Measurements from ENCODE around the gene HELLS.
"Not testable (repeated sequence)": the region's sequence is repeated elsewhere in the genome, so short reads cannot be mapped to it uniquely, and the experiment has no call there.

HELLS gene

DNA sequence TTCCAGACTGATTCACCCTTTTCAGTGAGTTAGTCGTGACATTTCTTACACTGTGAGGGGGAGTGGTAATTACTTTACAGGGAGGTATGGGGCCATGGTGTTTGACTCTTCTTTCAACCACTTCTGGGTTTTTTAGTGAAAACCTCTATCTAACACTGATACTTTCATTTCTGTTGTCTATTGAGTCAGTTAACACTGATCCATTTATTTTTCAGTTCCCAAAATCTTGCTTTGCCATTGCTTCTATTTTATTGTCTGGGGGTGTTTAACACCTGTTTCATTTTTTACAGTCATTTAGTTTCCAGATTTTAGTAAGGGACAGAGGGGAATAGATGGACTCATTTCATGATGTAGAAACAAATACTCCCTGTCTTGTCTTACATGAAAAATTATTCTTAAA lies 61.5 kb downstream of the HELLS start:
- no peak for DNase-seq (ENCODE audit: low spot score)

- DNase-seq (ENCODE audit: low spot score): no peak
Observed at GRCh38 chr10:94608559-94608958, 63.0 kb downstream of the HELLS start.

DNA sequence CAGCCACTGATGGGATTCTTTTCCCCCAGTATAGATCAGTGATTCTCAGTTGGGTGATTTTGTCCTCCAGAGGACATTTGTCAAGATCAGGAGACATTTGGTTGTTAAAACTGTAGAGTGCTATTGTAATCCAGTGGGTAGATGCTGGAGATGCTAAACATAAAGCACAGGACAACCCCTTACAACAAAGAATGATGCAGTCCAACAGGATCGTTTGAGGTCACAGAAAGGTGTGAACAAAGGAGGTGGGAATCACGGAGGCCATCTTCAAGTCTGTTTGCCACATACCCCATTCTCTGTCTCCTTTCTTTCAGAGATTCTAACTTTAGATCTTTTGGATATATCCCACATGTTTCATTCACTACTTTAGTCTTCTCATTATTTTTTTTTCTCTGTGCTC lies 69.0 kb downstream of the HELLS start:
- no peak for DNase-seq (ENCODE audit: low spot score)

DNA sequence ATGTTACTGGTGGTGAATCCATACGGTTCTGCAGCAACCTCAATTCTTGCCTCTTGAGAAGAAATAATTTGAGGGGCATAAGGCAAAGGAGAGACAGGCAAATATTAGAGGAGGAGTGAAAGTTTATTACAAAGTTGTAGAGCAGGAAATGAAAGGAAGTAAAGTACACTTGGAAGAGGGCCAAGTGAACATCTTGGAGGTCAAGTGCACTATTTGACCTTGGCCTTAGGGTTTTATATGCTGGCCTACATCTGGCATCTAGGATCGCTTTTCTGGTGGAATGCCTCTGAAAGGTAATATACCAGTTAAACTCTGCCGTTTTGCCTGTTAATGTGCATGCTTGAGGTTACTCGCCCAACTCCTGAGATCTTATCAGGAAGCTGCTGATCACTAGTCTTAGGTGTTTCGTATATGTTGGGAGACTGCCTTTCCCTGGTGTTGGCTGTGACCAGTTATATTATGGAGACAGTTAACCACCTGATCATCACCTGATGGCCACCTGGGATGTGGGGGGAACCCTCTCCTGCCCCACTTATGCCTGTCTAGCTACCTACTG lies 71.9 kb downstream of the HELLS start:
- DNase-seq (ENCODE audit: low spot score): no peak

DNA sequence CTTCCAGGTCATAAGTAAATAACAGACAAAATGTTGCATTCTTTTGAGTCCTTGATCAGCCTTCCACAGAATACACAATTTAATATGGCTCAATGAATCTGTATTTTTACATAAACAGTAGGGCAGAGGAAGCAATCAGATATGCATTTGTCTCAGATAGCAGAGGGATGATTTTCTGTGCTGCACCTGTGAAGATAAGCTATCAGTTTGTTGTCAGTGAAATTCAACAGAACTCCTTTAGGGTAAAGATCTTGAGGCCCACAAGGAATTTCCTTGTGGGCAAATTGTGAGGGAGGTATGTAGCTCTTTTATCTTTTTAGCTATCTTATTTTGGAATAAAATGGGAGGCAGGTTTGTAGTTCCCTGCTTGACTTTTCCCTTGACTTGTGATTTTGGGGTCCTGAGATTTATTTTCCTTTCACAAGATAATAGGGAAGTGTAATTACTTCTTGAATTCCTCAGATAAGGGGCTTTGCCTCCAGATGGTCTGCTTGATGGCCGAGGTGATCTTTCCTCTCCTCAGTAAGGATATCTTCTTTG lies 77.1 kb downstream of the HELLS start:
- DNase-seq (ENCODE audit: low spot score): no peak

DNA sequence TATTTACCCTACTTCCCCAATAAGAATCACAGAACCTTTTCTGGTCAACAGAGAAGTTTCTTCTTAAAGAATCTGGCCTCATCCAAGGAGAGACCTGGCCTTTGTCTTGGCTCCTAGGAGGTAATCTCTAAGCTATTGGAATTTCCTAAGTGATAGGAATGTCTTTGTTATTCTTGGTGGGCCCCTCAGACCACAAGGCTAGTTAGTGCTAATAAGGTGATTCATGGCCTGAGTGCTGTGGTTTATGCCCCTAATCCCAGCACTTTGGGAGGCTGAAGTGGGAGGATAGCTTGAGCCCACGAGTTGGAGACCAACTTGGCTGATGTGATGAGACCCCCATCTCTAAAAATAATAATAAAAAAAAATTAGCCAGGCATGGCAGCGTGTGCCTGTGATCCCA lies 78.0 kb downstream of the HELLS start:
- no peak for DNase-seq (ENCODE audit: low spot score)

GRCh38 chr10:94626476-94626875 lies 80.9 kb downstream of the HELLS start:
- no peak for DNase-seq (ENCODE audit: low spot score)

DNA sequence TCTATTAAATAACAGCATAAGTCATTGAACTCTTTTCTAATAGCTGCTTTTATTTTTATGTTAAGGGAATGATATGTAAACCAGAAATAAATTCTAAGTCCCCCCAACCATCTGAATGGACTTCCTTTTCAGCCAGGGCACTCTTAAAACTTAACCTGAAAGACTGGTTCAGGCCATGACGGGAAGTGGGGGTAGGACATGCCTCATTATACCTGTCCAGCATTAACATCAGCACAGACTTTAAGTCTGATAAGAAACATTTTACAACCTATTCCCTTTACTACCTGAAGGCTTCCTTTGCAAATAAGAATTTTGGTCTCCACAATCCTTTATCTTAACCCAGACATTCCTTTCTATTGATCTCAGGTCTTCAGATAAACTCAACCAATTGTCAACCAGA lies 81.9 kb downstream of the HELLS start:
- DNase-seq (ENCODE audit: low spot score): no peak

DNA sequence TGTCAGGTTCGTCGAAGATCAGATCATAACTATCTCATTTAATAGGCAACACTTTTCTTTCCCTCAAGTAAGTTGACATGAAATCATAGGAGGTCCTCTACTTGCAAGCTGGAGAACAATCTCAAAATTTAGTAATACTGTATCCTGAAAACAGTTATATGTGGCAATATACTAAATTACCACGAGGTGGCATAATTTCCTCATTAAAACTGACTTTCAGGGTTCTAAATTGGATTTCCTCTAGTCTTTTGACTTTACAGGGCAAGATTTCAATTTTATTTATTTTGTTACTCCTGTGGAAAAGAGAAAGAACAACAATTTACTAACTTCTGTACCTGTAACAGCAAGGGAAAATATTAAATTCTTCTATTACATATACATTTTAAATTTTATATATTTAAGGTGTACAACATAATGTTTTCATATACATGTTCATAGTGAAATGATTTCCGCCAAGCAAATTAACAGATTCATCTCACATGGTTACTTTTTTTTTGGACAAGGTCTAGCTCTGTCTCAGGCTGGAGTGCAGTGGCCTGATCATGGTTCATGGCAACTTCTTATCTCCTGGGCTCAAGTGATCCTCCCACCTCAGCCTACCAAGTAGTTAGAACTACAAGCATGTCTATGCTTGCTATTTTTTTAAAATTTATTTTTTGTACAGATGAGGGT lies 84.6 kb downstream of the HELLS start:
- peak; percentile 60 for DNase-seq (ENCODE audit: low spot score)

DNA sequence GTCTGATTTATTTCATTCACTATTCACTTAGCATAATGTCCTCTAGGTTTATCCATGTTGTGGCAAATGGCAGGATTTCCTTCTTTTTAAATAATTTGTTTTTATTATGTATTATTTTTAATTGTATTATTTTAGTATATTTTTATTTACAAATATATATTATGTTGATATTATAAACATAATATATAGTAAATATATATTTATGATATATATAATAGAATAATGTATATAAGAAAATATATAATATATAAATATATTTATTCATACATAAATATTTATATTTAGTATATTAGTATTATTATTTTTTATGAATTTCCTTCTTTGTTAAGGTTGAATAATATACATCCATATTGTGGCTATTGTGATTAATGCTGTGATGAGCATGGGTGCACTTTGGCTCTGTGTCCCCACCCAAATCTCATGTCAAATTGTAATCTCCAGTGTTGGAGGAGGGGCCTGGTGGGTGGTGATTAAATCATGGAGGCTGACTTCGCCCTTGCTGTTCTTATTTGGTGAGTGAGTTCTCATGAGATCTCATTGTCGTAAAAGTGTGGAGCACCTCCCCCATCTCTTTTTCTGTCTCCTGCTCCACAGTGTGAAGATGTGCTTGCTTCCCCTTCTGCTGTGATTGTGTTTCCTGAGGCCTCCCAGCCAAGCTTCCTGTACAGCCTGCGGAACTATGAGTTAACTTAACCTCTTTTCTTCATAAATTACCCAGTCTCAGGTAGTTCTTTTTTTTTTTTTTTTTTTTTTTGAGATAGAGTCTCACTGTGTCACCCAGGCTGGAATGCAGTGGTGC lies 85.7 kb downstream of the HELLS start:
- no peak for DNase-seq (ENCODE audit: low spot score)

DNA sequence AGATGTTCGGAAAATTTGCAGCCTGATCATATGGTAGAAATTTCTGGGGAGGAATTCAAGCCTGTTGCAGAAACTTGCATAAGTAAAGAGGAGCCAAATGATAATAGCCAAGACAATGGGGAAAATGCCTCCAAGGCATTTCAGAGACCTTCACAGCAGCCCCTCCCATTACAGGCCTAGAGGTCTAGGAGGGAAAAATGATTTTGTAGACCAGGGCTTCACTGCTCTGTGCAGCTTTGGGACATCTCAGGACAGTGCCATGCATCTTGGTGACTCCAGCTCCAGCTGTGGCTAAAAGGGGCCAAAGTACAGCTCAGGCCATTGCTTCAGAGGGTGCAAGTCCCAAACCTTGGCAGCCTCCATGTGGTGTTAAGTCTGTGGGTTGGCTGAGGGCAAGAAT lies 87.4 kb downstream of the HELLS start:
- DNase-seq (ENCODE audit: low spot score): no peak

- not testable (repeated sequence) for DNase-seq (ENCODE audit: low spot score)
Observed at GRCh38 chr10:94638097-94638496, 92.5 kb downstream of the HELLS start.

DNA sequence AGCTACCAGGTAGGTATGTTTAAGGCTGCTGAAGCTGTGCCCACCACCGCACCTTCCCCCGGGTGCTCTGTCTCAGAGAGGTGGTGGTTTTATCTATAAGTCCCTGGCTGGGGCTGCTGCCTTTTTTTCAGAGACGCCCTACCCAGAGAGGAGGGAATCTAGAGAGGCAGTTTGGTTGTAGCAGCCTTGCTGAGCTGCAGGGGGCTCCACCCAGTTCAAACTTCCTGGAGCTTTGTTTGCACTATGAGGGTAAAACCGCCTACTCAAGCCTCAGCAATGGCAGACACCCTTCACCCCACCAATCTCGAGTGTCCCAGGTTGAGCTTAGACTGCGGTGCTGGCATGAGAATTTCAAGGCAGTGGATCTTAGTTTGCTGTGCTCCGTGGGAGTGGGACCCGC lies 94.3 kb downstream of the HELLS start:
- no peak for DNase-seq (ENCODE audit: low spot score)

DNA sequence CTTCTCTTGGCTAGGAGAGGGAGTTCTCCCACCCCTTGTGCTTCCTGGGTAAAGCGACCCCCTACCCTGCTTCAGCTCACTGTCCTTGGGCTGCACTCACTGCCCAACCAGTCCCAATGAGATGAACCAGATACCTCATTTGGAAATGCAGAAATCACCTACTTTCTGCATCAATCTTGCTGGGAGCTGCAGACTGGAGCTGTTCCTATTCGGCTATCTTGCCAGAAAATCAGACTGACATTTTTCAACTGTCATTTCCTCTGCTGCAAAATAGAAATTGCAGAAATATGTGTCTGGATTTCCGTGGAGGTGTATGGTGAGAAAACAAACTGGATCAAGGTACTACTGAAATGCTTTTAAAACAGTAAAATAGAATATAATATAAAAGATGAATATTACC lies 95.0 kb downstream of the HELLS start:
- no peak for DNase-seq (ENCODE audit: low spot score)

GRCh38 chr10:94641480-94641879 lies 95.9 kb downstream of the HELLS start:
- DNase-seq (ENCODE audit: low spot score): no peak

GRCh38 chr10:94644352-94644751 lies 98.8 kb downstream of the HELLS start:
- DNase-seq (ENCODE audit: low spot score): no peak

- DNase-seq (ENCODE audit: low spot score): no peak
Observed at GRCh38 chr10:94645285-94645684, 99.7 kb downstream of the HELLS start.
